ENCODE data around the gene GATC. TPM values are rescaled to one million over a fixed set of nuclear protein-coding genes. Genes with fewer than 3 reads are reported as not detected.

GATC gene
- total RNA-seq, 2 donors from 2014 or later: 33.2 to 41.3 TPM

DNA sequence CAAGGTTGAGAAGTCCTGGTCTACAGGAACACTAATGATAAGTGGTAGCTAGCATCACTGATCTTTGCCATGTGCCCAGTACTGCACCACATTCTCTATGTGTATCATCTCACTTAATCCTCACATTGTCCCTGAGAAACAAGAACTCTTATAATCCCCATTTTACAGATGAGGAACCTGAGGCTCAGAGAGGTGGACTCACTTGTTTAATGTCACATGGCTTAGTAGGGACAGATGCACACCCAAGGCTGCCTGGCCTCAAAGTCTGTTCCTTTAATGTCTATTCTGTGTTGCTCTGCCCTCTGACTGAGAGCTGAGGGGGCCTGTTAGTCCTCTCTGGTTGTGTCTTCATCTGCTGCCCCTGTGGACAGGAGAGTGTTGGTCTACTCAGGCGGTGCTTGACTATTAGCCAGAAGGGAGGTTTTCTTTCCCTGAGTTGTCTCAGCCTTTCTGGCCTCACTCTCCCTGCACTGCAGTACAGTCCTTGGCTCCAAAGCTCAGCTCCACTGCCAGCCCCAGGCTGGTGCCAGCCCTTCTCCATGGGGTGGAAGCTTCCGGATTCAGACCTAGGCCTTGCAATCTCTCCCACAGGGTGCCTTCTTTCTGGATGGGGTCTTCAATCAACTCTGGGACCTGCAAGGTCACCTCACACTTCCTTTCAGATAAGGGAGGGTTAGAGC is 44.7 kb downstream of the GATC start:
- no peak for ATAC-seq (replicated peaks)
- Mint-ChIP-seq H3K36me3 (ENCODE audit: low read depth) (no peaks in the 10 kb centered on the region), H3K4me3 (no peak overlapping the region), H3K9me3 (no peaks in the 10 kb centered on the region), H3K27me3 (no peaks in the 10 kb centered on the region), H3K4me1 (peaks cover 6% of the 10 kb centered on the region), H3K27ac (no peak overlapping the region)

DNA sequence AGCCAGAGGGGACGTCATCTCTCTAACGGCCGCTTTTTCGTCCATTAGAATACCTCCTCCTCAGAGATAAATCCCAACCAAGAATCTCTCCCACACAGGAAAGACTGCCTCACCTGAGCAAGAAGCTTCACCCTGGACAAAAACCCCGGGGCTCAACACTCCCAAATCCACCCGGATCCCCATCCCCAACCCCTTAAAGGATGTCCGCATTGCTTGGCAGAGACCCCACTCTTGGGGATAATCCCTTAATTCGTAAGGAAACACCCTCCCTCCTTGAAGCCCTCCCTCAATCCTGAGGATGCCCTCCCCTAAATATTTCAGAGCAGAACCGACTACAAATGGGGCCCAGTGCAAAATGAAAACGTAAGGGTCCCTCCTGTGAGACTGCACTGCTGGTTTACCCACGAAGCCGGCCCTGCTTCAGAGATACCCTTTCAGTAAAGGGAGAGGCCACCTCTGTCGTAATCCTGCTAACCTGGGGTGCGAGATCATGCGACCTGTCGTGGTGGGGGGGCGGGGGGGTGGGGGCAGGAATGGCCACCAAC is 49.0 kb downstream of the GATC start:
- H3K27ac Mint-ChIP-seq: peak overlapping the region; percentile 82
- peaks cover 18% of the 10 kb centered on the region for H3K4me1 Mint-ChIP-seq
- H3K27me3 Mint-ChIP-seq: no peaks in the 10 kb centered on the region
- H3K9me3 Mint-ChIP-seq: no peaks in the 10 kb centered on the region
- H3K36me3 Mint-ChIP-seq (ENCODE audit: low read depth): peaks cover 27% of the 10 kb centered on the region
- no peak for ATAC-seq (replicated peaks)
- peak overlapping the region; percentile 86 for H3K4me3 Mint-ChIP-seq

DNA sequence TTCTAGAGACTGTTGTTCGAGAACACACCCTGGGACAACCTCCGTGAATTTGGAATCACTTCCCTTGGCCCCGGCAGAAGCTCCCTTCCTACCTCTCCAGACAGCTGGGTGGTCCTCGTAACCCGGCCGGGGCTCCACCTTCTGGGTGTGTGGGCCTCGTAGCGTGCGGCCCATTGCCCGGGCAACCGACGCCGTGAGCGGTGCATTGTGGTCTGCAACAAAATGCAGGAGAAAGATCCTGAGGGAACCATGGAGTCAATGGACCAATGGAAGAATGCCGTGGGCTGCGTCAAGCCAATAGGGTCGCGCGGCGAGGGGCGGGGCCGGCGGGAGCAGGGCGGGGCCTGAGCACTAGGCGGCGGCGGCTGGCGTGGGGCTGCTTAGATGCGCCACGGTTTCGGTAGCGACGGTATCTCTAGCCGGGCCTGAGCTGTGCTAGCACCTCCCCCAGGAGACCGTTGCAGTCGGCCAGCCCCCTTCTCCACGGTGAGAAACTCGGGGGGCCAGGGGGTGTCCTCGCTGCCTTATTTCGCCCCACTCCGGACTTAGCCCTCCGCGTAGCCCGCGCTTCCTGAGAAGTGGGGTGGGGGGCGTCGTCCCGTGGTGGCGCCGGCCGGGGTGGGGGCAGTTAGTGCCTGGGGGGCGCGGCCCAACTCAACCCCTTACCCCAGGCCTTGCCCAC is 49.6 kb downstream of the GATC start, which contains the start of gene DYNLL1:
DYNLL1 (plus strand) TSS at position 383 of the 682 bp plus-strand sequence. CDS start 309 bp downstream, outside the sequence.
- peak within 1 kb of the TSS; percentile 86 for H3K4me3 Mint-ChIP-seq
- no peaks in the 10 kb centered on the region for H3K9me3 Mint-ChIP-seq
- peaks cover 23% of the 10 kb centered on the region for H3K4me1 Mint-ChIP-seq
- H3K36me3 Mint-ChIP-seq (ENCODE audit: low read depth): peaks cover 33% of the 10 kb centered on the region
- no peaks in the 10 kb centered on the region for H3K27me3 Mint-ChIP-seq
- peak within 1 kb of the TSS; percentile 82 for H3K27ac Mint-ChIP-seq
- peak; percentile 98 for ATAC-seq (replicated peaks)

DNA sequence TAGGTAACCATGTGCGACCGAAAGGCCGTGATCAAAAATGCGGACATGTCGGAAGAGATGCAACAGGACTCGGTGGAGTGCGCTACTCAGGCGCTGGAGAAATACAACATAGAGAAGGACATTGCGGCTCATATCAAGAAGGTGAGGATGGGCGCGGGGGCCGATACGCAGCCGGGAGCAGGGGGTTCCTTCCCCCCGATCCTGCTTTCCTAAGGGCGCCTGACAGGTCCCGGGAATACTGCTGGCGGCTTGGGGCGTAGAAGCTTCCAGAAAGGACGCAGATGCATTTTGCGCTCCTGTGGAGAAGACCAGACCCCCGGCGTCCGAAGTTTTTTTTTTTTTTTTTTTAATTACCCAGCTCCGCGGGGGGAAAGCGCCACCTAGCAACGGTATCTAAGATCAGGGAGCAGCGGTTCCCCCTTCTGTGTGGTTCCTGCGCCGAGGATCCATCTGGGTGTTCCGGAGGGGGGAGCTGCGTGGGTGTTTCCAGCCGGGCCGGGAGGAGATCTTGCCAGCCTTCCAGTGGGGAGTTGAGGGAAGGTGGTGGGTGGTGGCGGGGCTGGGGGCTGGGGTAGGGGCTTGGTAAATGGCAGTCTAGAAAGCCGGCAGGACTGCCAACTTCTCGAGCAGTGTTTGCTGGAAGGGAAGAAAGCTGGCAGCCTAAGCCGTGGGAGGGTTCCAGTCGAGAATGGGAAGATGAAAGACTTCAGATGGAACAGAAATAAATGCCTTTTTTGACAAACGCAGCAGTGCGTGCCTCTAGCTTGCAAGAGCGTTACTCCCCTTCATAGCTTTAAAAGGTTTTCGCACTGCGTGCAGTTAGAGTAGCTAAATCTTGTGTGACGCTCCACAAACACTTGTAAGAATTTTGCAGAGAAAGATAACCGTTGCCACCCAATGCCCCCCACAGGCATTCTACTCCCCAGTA is 50.4 kb downstream of the GATC start:
- peak; percentile 45 for ATAC-seq (replicated peaks)
- H3K4me3 Mint-ChIP-seq: peak overlapping the region; percentile 86
- peaks cover 23% of the 10 kb centered on the region for H3K4me1 Mint-ChIP-seq
- no peaks in the 10 kb centered on the region for H3K27me3 Mint-ChIP-seq
- H3K27ac Mint-ChIP-seq: peak overlapping the region; percentile 82
- H3K9me3 Mint-ChIP-seq: no peaks in the 10 kb centered on the region
- H3K36me3 Mint-ChIP-seq (ENCODE audit: low read depth): peaks cover 33% of the 10 kb centered on the region

DNA sequence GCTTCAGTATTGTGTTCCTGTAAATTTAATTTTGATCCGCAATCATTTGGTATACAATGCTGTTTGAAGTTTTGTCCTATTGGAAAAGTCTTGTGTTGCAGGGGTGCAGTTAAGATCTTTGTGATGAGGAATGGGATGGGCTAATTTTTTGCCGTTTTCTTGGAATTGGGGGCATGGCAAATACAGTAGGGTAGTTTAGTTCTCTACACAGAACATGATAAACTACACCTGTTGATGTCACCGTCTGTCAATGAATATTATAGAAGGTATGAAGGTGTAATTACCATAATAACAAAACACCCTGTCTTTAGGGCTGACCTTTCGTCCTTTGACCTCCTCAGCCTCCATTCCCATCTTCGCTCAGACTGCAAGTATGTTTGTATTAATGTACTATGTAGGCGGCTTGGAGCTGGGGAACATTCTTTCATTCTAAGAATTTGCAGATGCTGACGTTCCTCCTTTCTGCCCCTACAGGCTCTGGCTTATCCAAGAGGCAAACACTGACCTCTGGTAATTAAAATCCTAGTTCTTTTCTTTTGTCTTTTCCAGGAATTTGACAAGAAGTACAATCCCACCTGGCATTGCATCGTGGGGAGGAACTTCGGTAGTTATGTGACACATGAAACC is 51.4 kb downstream of the GATC start:
- H3K4me3 Mint-ChIP-seq: peak overlapping the region; percentile 86

DNA sequence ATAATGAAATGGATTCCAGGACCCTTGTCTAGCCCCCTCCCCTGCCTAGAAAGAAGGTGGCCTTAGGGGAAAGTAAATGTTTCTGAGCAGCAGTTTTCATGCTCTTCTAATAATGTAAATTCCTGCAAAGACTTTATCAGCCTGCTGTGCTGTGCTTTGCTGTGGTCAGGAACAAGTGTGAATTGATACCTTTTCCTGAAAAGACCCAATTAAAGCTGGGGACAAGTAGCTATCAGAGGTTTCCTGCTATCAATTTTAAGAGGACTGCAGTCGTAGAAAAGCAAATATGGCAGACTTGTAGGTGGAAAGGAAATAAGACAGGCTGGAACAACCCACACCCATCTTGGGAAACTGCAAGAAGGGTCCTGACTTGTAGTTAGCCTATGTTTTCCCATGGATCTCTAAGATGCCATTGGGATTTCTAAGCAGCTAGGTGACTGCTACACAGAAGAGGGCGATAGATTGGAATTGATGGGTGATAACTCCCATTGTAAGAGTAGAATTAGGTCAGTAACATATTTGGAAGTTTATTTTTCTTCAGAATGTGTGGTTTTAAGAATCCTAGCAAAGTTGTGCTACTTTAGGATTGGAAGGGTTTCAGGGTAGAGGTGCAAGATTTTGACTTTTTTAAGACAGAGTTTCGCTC is 52.7 kb downstream of the GATC start:
- H3K27me3 Mint-ChIP-seq: no peaks in the 10 kb centered on the region
- peaks cover 23% of the 10 kb centered on the region for H3K4me1 Mint-ChIP-seq
- H3K4me3 Mint-ChIP-seq: no peak overlapping the region
- H3K9me3 Mint-ChIP-seq: no peaks in the 10 kb centered on the region
- peaks cover 49% of the 10 kb centered on the region for H3K36me3 Mint-ChIP-seq (ENCODE audit: low read depth)
- H3K27ac Mint-ChIP-seq: no peak overlapping the region
- ATAC-seq (replicated peaks): no peak

More for the DNA sequence above, 51.4 kb downstream of the GATC start:
- H3K27me3 Mint-ChIP-seq: no peaks in the 10 kb centered on the region
- peaks cover 36% of the 10 kb centered on the region for H3K36me3 Mint-ChIP-seq (ENCODE audit: low read depth)
- ATAC-seq (replicated peaks): no peak
- no peaks in the 10 kb centered on the region for H3K9me3 Mint-ChIP-seq
- peak overlapping the region; percentile 82 for H3K27ac Mint-ChIP-seq
- H3K4me1 Mint-ChIP-seq: peaks cover 23% of the 10 kb centered on the region

DNA sequence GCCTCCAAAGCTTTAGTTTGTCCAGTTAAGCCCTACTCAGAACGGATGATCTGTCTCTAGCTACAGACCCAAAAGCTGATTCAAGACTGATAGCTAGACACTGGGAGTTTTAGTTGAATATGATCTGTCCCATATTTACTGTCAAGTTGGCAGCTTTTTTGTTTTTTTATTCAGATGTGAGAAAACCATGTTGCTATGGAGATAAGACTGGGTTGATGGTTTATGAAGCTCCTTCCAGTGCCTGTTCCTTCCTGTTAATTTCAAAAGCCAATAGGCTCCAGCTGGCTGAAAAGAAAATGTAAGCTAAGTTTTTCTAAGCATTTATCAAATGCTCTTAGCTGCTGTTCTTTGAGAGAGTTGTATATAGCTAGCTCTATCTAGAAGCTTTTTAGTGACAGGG is 54.3 kb downstream of the GATC start:
- Mint-ChIP-seq H3K4me3 (no peak overlapping the region), H3K9me3 (no peaks in the 10 kb centered on the region), H3K27me3 (no peaks in the 10 kb centered on the region), H3K36me3 (ENCODE audit: low read depth) (peaks cover 52% of the 10 kb centered on the region), H3K4me1 (peaks cover 17% of the 10 kb centered on the region), H3K27ac (peak overlapping the region; percentile 64)
- ATAC-seq (replicated peaks): no peak

DNA sequence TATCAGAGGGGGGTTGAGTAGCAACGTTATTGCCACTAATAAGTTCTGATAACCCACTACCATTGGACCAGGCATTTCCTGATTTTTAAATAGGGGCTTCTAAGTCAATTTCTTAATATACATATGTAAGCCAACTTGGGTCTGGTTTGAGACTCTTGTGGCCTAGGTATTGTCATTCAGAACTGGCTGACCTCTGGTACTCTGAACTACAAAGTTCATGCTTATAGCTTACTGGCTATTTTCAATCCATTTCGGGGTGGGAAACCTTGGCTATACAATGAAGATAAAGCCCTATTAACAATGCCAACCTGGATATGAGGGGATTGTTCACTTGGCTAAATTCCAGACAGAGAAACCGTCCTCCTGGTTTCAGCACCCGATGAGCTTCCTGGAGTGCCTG is 58.3 kb downstream of the GATC start:
- Mint-ChIP-seq H3K27me3 (no peaks in the 10 kb centered on the region), H3K4me3 (no peak overlapping the region)

DNA sequence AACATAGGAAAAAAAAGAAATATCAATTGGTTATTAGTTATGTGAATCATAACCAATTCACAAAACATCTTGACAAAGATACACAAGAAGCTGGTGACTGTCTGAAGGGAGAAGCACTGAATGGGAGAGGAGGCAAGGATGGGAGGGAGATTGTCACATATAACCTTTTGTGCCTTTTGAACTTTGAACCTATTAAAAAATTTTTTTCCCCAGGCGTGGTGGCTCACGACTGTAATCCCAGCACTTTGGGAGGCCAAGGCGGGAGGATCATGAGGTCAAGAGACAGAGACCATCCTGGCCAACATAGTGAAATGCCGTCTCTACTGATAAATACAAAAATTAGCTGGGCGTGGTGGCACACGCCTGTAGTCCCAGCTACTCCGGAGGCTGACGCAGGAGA is 62.3 kb downstream of the GATC start:
- Mint-ChIP-seq H3K27ac (no peak overlapping the region), H3K9me3 (no peaks in the 10 kb centered on the region)

More for the DNA sequence above, 58.3 kb downstream of the GATC start:
- Mint-ChIP-seq H3K36me3 (ENCODE audit: low read depth) (peaks cover 42% of the 10 kb centered on the region), H3K27ac (no peak overlapping the region), H3K4me1 (peaks cover 4% of the 10 kb centered on the region), H3K9me3 (no peaks in the 10 kb centered on the region)
- no peak for ATAC-seq (replicated peaks)

More for the DNA sequence above, 62.3 kb downstream of the GATC start:
- ATAC-seq (replicated peaks): no peak
- H3K4me1 Mint-ChIP-seq: no peaks in the 10 kb centered on the region
- H3K27me3 Mint-ChIP-seq: no peaks in the 10 kb centered on the region
- no peak overlapping the region for H3K4me3 Mint-ChIP-seq
- H3K36me3 Mint-ChIP-seq (ENCODE audit: low read depth): peaks cover 38% of the 10 kb centered on the region

Other genes starting within 250 kb of the GATC start
- 1,000 to 10,000 TPM; 3,687 to 4,380 TPM for gene RPLP0, start 245.3 kb upstream of the GATC start, total RNA-seq
- gene PXN, start 180.7 kb upstream of the GATC start, total RNA-seq: 10 to 100 TPM; 44.8 to 65.5 TPM
- gene RNU4-2, start 154.5 kb upstream of the GATC start, total RNA-seq: 1,000 to 10,000 TPM; 2,951 to 6,256 TPM
- gene RNU4-1, start 153.2 kb upstream of the GATC start, total RNA-seq: 1,000 to 10,000 TPM; 2,108 to 2,470 TPM
- 1 to 10 TPM; 3.1 to 4.1 TPM for gene SIRT4, start 144.1 kb upstream of the GATC start, total RNA-seq
- gene PLA2G1B, start 118.7 kb upstream of the GATC start, total RNA-seq: not detected
- gene MSI1, start 77.3 kb upstream of the GATC start, total RNA-seq: under 1 TPM in 1 of 2 donors, not detected in 1; 0.24 TPM
- gene COX6A1, start 8.3 kb upstream of the GATC start, total RNA-seq: 100 to 1,000 TPM; 291 to 437 TPM
- 10 to 100 TPM; 31.8 to 58.6 TPM for gene TRIAP1, start 60 bp upstream of the GATC start, total RNA-seq
- gene SRSF9, start 23.3 kb downstream of the GATC start, total RNA-seq: 100 to 1,000 TPM; 138 to 246 TPM
- gene DYNLL1, start 49.7 kb downstream of the GATC start, total RNA-seq: 100 to 1,000 TPM in 1 of 2 donors, 10 to 100 TPM in 1; 69.2 to 197 TPM
- gene COQ5, start 82.7 kb downstream of the GATC start, total RNA-seq: 10 to 100 TPM; 17.2 to 21.8 TPM
- 100 to 1,000 TPM; 182 to 212 TPM for gene RNF10, start 87.9 kb downstream of the GATC start, total RNA-seq
- 10 to 100 TPM; 29.9 to 41.5 TPM for gene POP5, start 135.0 kb downstream of the GATC start, total RNA-seq
- gene CABP1, start 194.2 kb downstream of the GATC start, total RNA-seq: 1 to 10 TPM in 1 of 2 donors, under 1 TPM in 1; 0.56 to 6.9 TPM
- 10 to 100 TPM; 58.6 to 90.5 TPM for gene MLEC, start 240.7 kb downstream of the GATC start, total RNA-seq